Psoas muscle (tissue), 8 donors: ENCODE measurements around the gene MAN1B1. TPM values are rescaled to one million over a fixed set of nuclear protein-coding genes. Genes with fewer than 3 reads are reported as not detected.

ENCODE experiments used
- ATAC-seq, 4 donors: fragments of 200-7000 bp; cut with Tn5 transposase; one replicate each; pipeline ENCODE4 v1.9.1; 2020; ENCODE audit warnings: moderate library complexity in 3 of 4, mild to moderate bottlenecking in 2 of 4
- DNase-seq, 2 donors: peaks; one replicate each; pipeline ENCODE4 v3.0.0-alpha.2; 2020
- H3K27ac ChIP-seq: fragments of 200-600 bp; one replicate; pipeline ENCODE4 v1.8.0; 2022
- H3K27me3 ChIP-seq, 3 donors: fragments of 200-600 bp in 1 of 3; one replicate each; pipeline versions ENCODE4 v1.6.1 to v1.8.0; 2013 to 2022; ENCODE audit warnings: low read length in 2 of 3, mild to moderate bottlenecking in 2 of 3, moderate library complexity in 1 of 3; ENCODE audit not compliant: insufficient read depth in 3 of 3
- H3K36me3 ChIP-seq, 2 donors: fragments of 200-600 bp in 1 of 2; one replicate each; pipeline versions ENCODE4 v1.6.1 to v1.8.0; 2013 to 2022; ENCODE audit warnings: low read depth in 1 of 2, mild to moderate bottlenecking in 1 of 2, moderate library complexity in 1 of 2; ENCODE audit not compliant: insufficient read depth in 1 of 2
- H3K4me1 ChIP-seq: fragments of 200-600 bp; one replicate; pipeline ENCODE4 v1.8.0; 2022
- H3K4me3 ChIP-seq: fragments of 200-600 bp; one replicate; pipeline ENCODE4 v1.8.0; 2022; ENCODE audit warnings: mild to moderate bottlenecking
- H3K9me3 ChIP-seq: fragments of 200-600 bp; one replicate; pipeline ENCODE4 v1.8.0; 2022
- CTCF ChIP-seq: fragments of 200-600 bp; IDR thresholded peaks from one replicate; pipeline ENCODE4 v1.8.0; 2022; ENCODE audit warnings: antibody characterized with exemption
- WGBS, 3 donors: extraction: QIAGEN DNeasy Blood & Tissue Kit; methylation state at CpG; one replicate each; pipeline versions ENCODE4 v1.1.6 to v1.1.7; 2013; 5-methylcytosine and 5-hydroxymethylcytosine counted together
- intact Hi-C, 2 donors: fragments of 100-400 bp; cut with DNase I; formaldehyde crosslinking; loops; one replicate each; pipeline versions ENCODE4 v1.11.0 to v1.14.2; 2022
- polyA plus RNA-seq, 3 donors: library from polyadenylated mRNA; stranded (reverse); fragments of 200-250 nt; gene quantifications; one replicate each; pipeline ENCODE4 v1.2.3, GENCODE V29; 2013
- total RNA-seq, 4 donors: library from RNA; stranded (reverse); fragmentation: NEBNext Ultra II Directional in 2 of 4; extraction: Animal tissue kit (Norgen Biotek cat#: 25700) in 2 of 4; gene quantifications; one replicate each; pipeline versions ENCODE4 v1.2.1 to v1.2.4, GENCODE V29; 2021 to 2023
- donor health status: healthy with polysubstance abuse.
- donor health status: DM: no; HTN: no; CAD: no; lungs with moderate emphysema.
- donor health status: Bipolar disorder and iron deficiency.
- donor health status: healthy.
- donor health status: DM: yes; HTN: yes; CAD: no.
- donor health status: DM: no; HTN: no; CAD: no.
- donor health status: DM: no; HTN: no; CAD: no.
- donor health status: DM: yes; HTN: yes; CAD: no.

Gene MAN1B1
- total and polyA plus RNA-seq, 7 donors, result 13.1 to 24.4 (median 14.6) TPM

GRCh38 chr9:137089232-137089947, 2.6 kb downstream of the MAN1B1 start:
- DNase-seq (no peak), ATAC-seq (no peak)
- no peak overlapping the region for H3K27ac ChIP-seq
- 61 to 73% (median 63%) methylated on average over 10 to 11 of the region's 11 CpGs for WGBS, 3 donors
- no peak for TF ChIP-seq CTCF
- intact Hi-C loops, result no loop called here
- H3K4me1 ChIP-seq, result peaks cover 8% of the 10 kb centered on the region
- peaks cover 0 to 53% of the 10 kb centered on the region in 2 donors for H3K36me3 ChIP-seq
- H3K27me3 ChIP-seq, result no peaks in the 10 kb centered on the region
- H3K9me3 ChIP-seq, result no peaks in the 10 kb centered on the region
- H3K4me3 ChIP-seq, result no peak overlapping the region

GRCh38 chr9:137095664-137096517, 9.1 kb downstream of the MAN1B1 start:
- no peak overlapping the region for H3K27ac ChIP-seq
- no peak overlapping the region for H3K4me3 ChIP-seq
- H3K27me3 ChIP-seq, result no peaks in the 10 kb centered on the region
- ATAC-seq, result no peak
- H3K9me3 ChIP-seq, result no peaks in the 10 kb centered on the region
- intact Hi-C loops, result no loop called here
- H3K4me1 ChIP-seq, result no peaks in the 10 kb centered on the region
- WGBS, 3 donors, result 76 to 81% (median 81%) methylated on average over 30 of the region's 30 CpGs
- peaks cover 0 to 92% of the 10 kb centered on the region in 2 donors for H3K36me3 ChIP-seq
- TF ChIP-seq CTCF, result no peak
- no peak for DNase-seq

- H3K4me1 ChIP-seq, result no peaks in the 10 kb centered on the region
- DNase-seq (no peak), ATAC-seq (no peak)
- H3K36me3 ChIP-seq, result peaks cover under 1 to 92% of the 10 kb centered on the region in 2 donors
- H3K27me3 ChIP-seq, result no peaks in the 10 kb centered on the region
- H3K27ac ChIP-seq, result no peak overlapping the region
- WGBS, 3 donors, result 92 to 93% (median 92%) methylated on average over 31 of the region's 31 CpGs
- H3K9me3 ChIP-seq, result no peaks in the 10 kb centered on the region
- no peak overlapping the region for H3K4me3 ChIP-seq
- intact Hi-C loops, result no loop called here
- no peak for TF ChIP-seq CTCF
Measured at GRCh38 chr9:137096785-137097546, 10.2 kb downstream of the MAN1B1 start.

GRCh38 chr9:137097761-137098462, 11.1 kb downstream of the MAN1B1 start:
- H3K9me3 ChIP-seq, result no peaks in the 10 kb centered on the region
- H3K36me3 ChIP-seq, result peaks cover 9 to 89% of the 10 kb centered on the region in 2 donors
- H3K4me1 ChIP-seq, result no peaks in the 10 kb centered on the region
- 85 to 93% (median 87%) methylated on average over 20 of the region's 20 CpGs for WGBS, 3 donors
- DNase-seq (no peak), ATAC-seq (no peak)
- H3K27ac ChIP-seq, result no peak overlapping the region
- intact Hi-C loops, result no loop called here
- H3K4me3 ChIP-seq, result no peak overlapping the region
- H3K27me3 ChIP-seq, result no peaks in the 10 kb centered on the region
- no peak for TF ChIP-seq CTCF
